K562 (cell line): Measurements from ENCODE around the gene TSPAN14. TPM values are rescaled to one million over a fixed set of nuclear protein-coding genes. Genes with fewer than 3 reads are reported as not detected.

Experiments used
- BCOR ChIP-seq: fragments of 450-650 bp; IDR thresholded peaks from 2 replicates; pipeline ENCODE4 v1.6.1; 2016
- EP400 ChIP-seq: fragments of 450-650 bp; IDR thresholded peaks from 2 replicates; pipeline ENCODE4 v1.6.1; 2017; ENCODE audit warnings: antibody characterized with exemption, mild to moderate bottlenecking, moderate library complexity
- ESRRA ChIP-seq: fragments of 450-650 bp; IDR thresholded peaks from 2 replicates; pipeline ENCODE4 v1.6.1; 2014; ENCODE audit warnings: low read depth, mild to moderate bottlenecking, moderate library complexity, borderline replicate concordance
- HMG20A ChIP-seq: fragments of 450-650 bp; formaldehyde crosslinking; conservative IDR thresholded peaks from 2 replicates; pipeline ENCODE4 v1.4.0; 2020; ENCODE audit warnings: mild to moderate bottlenecking, mixed read lengths
- JUN ChIP-seq, 2 experiments: sonication (generic) in 1 of 2; formaldehyde crosslinking in 1 of 2; IDR thresholded peaks; 2 replicates each; pipeline versions ENCODE4 v1.6.1 to v1.8.0; 2012 to 2022; ENCODE audit warnings: borderline replicate concordance in 2 of 2, mild to moderate bottlenecking in 2 of 2, improper control_type of control experiment in 1 of 2, low read depth in 1 of 2, low read length in 1 of 2, missing genetic modification reagents in 1 of 2
- KDM1A ChIP-seq, 2 experiments: fragments of 450-650 bp; IDR thresholded peaks; 2 replicates each; pipeline ENCODE4 v1.6.1; 2016; ENCODE audit warnings: mild to moderate bottlenecking in 2 of 2
- LEF1 ChIP-seq: fragments of 450-650 bp; IDR thresholded peaks from 2 replicates; pipeline ENCODE4 v1.6.1; 2016; ENCODE audit warnings: mild to moderate bottlenecking
- MBD1 ChIP-seq: fragments of 250-450 bp; sonication (Bioruptor Pico); IDR thresholded peaks from 2 replicates; pipeline ENCODE4 v1.8.0; 2022; ENCODE audit warnings: inconsistent platforms
- MGA ChIP-seq: fragments of 450-650 bp; IDR thresholded peaks from 2 replicates; pipeline ENCODE4 v1.6.1; 2016; ENCODE audit warnings: mild to moderate bottlenecking, moderate library complexity
- SNAPC5 ChIP-seq: fragments of 250-450 bp; sonication (Bioruptor Pico); IDR thresholded peaks from 2 replicates; pipeline ENCODE4 v1.8.0; 2021; ENCODE audit warnings: moderate library complexity, mild to moderate bottlenecking, inconsistent platforms
- TRIM24 ChIP-seq, 2 experiments: fragments of 450-650 bp; IDR thresholded peaks; 2 replicates each; pipeline ENCODE4 v1.6.1; 2016
- XRCC3 ChIP-seq: fragments of 450-650 bp; IDR thresholded peaks from 2 replicates; pipeline ENCODE4 v1.6.1; 2017; ENCODE audit warnings: mild to moderate bottlenecking, moderate library complexity
- ZFP30 ChIP-seq: fragments of 250-450 bp; sonication (Bioruptor Pico); IDR thresholded peaks from 2 replicates; pipeline ENCODE4 v1.8.0; 2022; ENCODE audit warnings: moderate library complexity, mild to moderate bottlenecking, inconsistent platforms, borderline replicate concordance
- ZNF561 ChIP-seq: fragments of 450-650 bp; formaldehyde crosslinking; conservative IDR thresholded peaks from 2 replicates; pipeline ENCODE4 v1.4.0; 2020; ENCODE audit warnings: mild to moderate bottlenecking, moderate library complexity
- ZNF766 ChIP-seq: fragments of 200-800 bp; sonication (Bioruptor generic); conservative IDR thresholded peaks from 2 replicates; pipeline ENCODE4 v1.6.1; 2016; ENCODE audit warnings: missing genetic modification characterization, missing compliant biosample characterization
- polyA plus RNA-seq, 8 experiments: library from polyadenylated mRNA; depleted of rRNA in 4 of 8; stranded (reverse) in 5 of 8; unstranded in 3 of 8; fragments of >200 nt; fragmentation: Nextera tagmentation in 2 of 8; fragmentation: Illumina TruSeq in 1 of 8; extraction: Ambion mirVana in 2 of 8; extraction: Trizol in 1 of 8; gene quantifications; 2 replicates each; pipeline versions ENCODE4 v1.2.1 to v1.2.3, GENCODE V29; 2011 to 2014; ENCODE audit warnings: inconsistent platforms in 1 of 8, missing spikeins in 1 of 8
- total RNA-seq, 7 experiments: library from RNA; depleted of rRNA in 6 of 7; stranded (reverse); fragments of >200 nt in 6 of 7; fragmentation: Illumina TruSeq in 2 of 7; extraction: Trizol in 2 of 7; gene quantifications; 2 replicates each; pipeline versions ENCODE4 v1.2.1 to v1.2.3, GENCODE V29; 2011 to 2021; ENCODE audit warnings: low replicate concordance in 1 of 7

Gene TSPAN14
- total and polyA plus RNA-seq, 9 of the 15 experiments (the other 6 are each of a cell fraction or from before 2014, with no cell fraction given), result 5.8 to 92.9 (median 23.3) TPM

- peak; percentile 46; the same call in 1 of the 2 replicates for TF ChIP-seq MBD1
- no peak for TF ChIP-seq ESRRA
- peak; percentile 92 to 96 for TF ChIP-seq TRIM24 (IDR thresholded peaks at IDR 0.05)
- peak; percentile 77; the same call in 1 of the 2 replicates for TF ChIP-seq JUN (IDR thresholded peaks at IDR 0.05; ENCODE audit: borderline replicate concordance, low read depth, low read length)
- TF ChIP-seq JUN (CRISPR knock-in tag; IDR thresholded peaks at IDR 0.05; ENCODE audit: borderline replicate concordance), result no peak
- no peak for TF ChIP-seq HMG20A
- TF ChIP-seq BCOR, result no peak
- no peak for TF ChIP-seq ZNF561 (CRISPR knock-in tag)
- TF ChIP-seq SNAPC5 (CRISPR knock-in tag), result no peak
- TF ChIP-seq ZNF766 (CRISPR knock-in tag), result no peak
- peak; percentile 67; the same call in 1 of the 2 replicates for TF ChIP-seq XRCC3
- peak in 1 of 2 experiments; percentile 26; a peak in 1 of 4 replicates for TF ChIP-seq KDM1A (IDR thresholded peaks at IDR 0.05)
- 0 out of 2 replicates have a peak, but pooled peaks have one; percentile 16 for TF ChIP-seq MGA
- peak; percentile 50; the same call in 1 of the 2 replicates for TF ChIP-seq EP400
- TF ChIP-seq LEF1, result no peak
- TF ChIP-seq ZFP30 (CRISPR knock-in tag), result peak; percentile 98
Observed at GRCh38 chr10:80496555-80497172, 42.6 kb downstream of the TSPAN14 start (continued).
